Keratinocyte (primary cell): Measurements from ENCODE around the gene PARD3.

ENCODE experiments used
- EZH2 ChIP-seq: IDR thresholded peaks from one replicate; pipeline ENCODE4 v1.6.1; 2012; ENCODE audit warnings: inconsistent platforms, mild to moderate bottlenecking, low read length, moderate library complexity
- TF ChIP-seq, protein P1 (sequence below), 3 experiments: IDR thresholded peaks in 1 of 3; conservative IDR thresholded peaks in 1 of 3; optimal IDR thresholded peaks in 1 of 3; 2 replicates in 2 of 3; 3 replicates in 1 of 3; pipeline versions ENCODE3 to v1.5.1; 2011; ENCODE audit warnings: low read length in 3 of 3, mild to moderate bottlenecking in 3 of 3, moderate library complexity in 2 of 3, control low read depth in 1 of 3, inconsistent platforms in 1 of 3; ENCODE audit not compliant: insufficient read depth in 2 of 3; ENCODE audit errors: extremely low read depth in 1 of 3

DNA sequence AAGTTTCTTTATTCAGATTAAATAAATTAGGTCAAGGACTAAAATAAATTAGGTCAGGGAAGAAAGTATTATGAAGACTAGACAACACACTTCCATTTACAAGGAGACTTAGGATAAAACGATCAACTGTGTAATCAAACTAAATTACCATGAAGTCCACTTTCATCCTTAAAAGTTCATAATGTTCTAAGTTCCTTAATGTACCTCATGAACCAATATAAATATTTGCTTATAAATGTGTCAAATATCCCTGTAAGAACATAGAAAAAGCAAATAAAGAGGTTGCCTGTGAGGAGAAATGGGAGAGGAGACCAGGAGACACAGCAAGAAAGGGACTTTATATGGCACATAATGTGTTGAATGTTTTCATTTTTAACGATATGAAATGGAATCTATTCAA is 345.6 kb downstream of the PARD3 start:
- TF ChIP-seq, protein P1, sequence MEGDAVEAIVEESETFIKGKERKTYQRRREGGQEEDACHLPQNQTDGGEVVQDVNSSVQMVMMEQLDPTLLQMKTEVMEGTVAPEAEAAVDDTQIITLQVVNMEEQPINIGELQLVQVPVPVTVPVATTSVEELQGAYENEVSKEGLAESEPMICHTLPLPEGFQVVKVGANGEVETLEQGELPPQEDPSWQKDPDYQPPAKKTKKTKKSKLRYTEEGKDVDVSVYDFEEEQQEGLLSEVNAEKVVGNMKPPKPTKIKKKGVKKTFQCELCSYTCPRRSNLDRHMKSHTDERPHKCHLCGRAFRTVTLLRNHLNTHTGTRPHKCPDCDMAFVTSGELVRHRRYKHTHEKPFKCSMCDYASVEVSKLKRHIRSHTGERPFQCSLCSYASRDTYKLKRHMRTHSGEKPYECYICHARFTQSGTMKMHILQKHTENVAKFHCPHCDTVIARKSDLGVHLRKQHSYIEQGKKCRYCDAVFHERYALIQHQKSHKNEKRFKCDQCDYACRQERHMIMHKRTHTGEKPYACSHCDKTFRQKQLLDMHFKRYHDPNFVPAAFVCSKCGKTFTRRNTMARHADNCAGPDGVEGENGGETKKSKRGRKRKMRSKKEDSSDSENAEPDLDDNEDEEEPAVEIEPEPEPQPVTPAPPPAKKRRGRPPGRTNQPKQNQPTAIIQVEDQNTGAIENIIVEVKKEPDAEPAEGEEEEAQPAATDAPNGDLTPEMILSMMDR (optimal IDR thresholded peaks at IDR 0.05 in 1 of 3, IDR thresholded peaks at IDR 0.05 in 1 of 3, conservative IDR thresholded peaks at IDR 0.05 in 1 of 3; ENCODE audit: extremely low read depth in 1 of 3, insufficient read depth in 2 of 3, low read length in 3 of 3): no peak
- TF ChIP-seq EZH2: no peak
